Cardiac septum (tissue), 1 donor: ENCODE measurements around the gene MCM6. TPM values are rescaled to one million over a fixed set of nuclear protein-coding genes. Genes with fewer than 3 reads are reported as not detected.
"Not testable (repeated sequence)": the region's sequence is repeated elsewhere in the genome, so short reads cannot be mapped to it uniquely, and the experiment has no call there.

Source experiments
- DNase-seq: peaks from one replicate; pipeline ENCODE4 v3.0.0-alpha.2; 2020; ENCODE audit warnings: low spot score
- intact Hi-C: fragments of 100-400 bp; cut with DNase I; formaldehyde crosslinking; loops from one replicate; pipeline ENCODE4 v1.14.0; 2022
- long read RNA-seq: library from polyadenylated mRNA; unstranded; transcript quantifications from one replicate; pipeline ENCODE4 v2.0.0, GENCODE V29; 2021
- total RNA-seq: library from RNA; stranded (reverse); fragmentation: NEBNext Ultra II Directional; extraction: Animal tissue kit (Norgen Biotek cat#: 25700); gene quantifications from one replicate; pipeline ENCODE4 v1.2.1, GENCODE V29; 2021
- donor health status: DM: no; HTN: no; CAD: no.

The MCM6 gene
- total RNA-seq: 6.5 TPM
- long read RNA-seq, transcript MCM6-201 (17 exons, 3,736 nt): major isoform, 9 of 13 reads
- long read RNA-seq, partial matches to known transcripts: 1 of 13 reads
- long read RNA-seq, other reads (novel, unspliced or antisense): 3 of 13 reads

DNA sequence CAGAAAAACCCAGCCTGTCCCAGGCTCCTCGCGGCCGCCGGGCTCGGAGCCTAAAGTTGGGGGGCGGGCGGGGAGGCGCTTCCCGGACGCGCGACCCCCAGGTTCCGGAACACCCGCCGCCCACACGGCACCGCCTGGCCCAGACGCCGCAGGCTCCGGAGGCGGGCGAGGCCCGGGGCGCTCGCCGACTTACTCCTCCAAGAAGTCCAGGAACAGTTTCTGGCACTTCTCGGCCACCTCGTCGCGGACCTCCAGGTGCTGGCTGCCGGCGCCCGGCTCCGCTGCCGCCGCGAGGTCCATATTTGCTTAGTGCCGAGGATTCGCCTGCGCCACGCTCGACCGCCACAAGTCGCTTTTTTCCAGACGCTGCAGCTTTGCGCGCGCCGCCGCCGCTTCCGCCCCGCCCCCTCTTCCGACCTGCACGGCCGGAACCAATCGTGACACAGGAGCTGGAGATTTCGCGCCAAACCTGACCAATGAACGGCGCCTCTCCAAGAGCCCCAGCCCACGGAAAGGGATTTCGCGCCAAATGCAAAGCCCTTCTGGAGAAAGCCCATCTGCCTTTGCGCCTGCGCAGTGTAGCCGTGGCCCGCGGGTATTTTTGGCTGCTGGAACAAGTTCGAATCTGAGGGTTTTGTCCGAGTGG is at the start of gene MCM6:
Gene MCM6, minus strand, starts transcription at position 378 of the 646 bp plus-strand sequence. Its CDS starts 78 bp downstream, at position 300.
- intact Hi-C loops: loop anchor here (5.0 kb wide), 1 partner anchor 134 kb away; the partner anchor contains the start of gene UBXN4
- DNase-seq: peak; percentile 98

DNA sequence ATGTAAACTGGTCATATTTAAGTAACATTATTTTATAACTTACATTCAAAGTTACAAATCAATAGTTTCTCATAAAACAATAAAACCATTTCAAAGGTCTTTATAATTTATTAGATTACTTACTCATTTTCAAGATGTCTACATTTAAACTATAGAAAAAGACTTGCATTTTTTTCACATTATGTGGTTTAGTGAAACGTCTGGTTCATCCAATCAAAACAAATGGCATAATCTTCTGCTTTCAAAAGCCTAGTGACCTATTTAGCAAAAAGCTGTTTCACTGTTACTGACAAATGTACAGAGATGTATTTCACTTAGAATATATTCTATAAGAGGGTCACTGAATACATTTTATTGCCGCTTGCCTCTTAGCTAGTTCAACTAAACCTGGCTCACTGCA is 49.3 kb upstream of the MCM6 start:
- no peak for DNase-seq
- intact Hi-C loops: no loop called here

DNA sequence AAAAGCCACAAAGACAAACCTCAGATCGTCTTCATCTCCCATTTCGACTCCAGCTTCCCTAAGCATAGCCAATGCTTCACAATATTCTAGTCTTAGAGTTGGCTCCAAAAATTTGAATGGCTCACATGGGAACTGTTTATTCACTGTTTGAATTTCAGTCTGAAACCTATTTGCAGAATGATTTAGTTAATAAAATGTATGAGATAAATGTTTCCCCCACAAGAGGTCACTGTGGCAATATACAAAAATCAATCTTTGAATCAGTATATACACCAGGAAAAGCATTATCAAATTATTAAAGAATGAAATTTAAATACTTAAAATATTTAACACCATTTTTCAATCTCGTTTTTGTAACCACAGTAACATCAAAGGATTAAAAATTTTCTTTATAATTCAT is 40.0 kb upstream of the MCM6 start:
- intact Hi-C loops: loop anchor here (2.0 to 10.0 kb wide), 3 partner anchors 199 to 1921 kb away; partner anchors contain the start of gene CXCR4
- DNase-seq: no peak

DNA sequence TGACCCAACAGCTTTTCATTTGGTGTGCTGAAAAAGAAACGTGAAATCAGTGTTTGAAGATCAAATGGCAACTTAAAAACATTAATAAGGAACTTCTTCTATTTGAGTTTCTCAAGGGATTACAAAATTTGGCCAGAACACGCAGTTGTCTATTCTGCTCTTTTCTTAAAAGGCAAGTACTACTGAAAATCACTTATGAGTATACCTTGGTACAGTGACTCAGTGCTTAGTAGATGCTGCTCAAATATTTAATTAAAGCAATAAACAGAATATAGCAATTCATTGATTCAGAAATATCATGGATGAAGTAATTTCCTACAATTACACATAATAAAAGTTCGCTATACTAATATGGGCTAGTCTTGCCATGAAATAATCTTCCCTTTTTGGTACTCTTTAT is 38.2 kb upstream of the MCM6 start:
- no peak for DNase-seq
- intact Hi-C loops: loop anchor here (10.0 kb wide), 1 partner anchor 200 kb away; the partner anchor contains the start of gene CXCR4

DNA sequence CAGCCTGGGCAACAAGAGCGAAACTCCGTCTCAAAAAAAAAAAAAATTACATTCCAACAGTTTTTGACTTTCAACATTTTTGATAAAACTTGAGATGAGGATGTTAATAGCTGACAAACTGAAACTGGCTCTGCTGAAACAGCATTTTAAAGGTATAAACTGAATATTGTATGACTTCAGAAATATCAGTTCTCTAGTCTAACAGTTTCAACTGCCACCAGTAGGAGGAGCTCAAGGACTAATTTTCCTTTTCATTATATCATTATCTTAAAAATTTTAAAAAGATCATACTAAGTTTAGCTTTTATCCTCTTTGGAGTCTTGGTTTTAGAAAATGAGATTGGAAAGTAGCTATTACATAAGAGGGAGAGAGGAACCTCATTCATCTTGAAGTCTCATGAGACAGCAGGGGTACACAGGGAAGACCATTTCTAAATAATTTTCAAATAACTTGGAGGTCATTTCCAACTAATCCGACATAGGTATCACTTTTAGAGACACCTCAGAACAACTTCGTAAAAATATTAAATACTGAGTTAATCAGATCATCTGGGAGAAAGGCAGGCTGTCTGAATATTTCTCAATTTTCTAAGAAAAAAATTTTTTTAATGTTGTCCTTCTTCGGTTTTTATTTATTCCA is 37.6 kb upstream of the MCM6 start:
- DNase-seq: no peak
- intact Hi-C loops: loop anchor here (10.0 kb wide), 1 partner anchor 201 kb away; the partner anchor contains the start of gene CXCR4

DNA sequence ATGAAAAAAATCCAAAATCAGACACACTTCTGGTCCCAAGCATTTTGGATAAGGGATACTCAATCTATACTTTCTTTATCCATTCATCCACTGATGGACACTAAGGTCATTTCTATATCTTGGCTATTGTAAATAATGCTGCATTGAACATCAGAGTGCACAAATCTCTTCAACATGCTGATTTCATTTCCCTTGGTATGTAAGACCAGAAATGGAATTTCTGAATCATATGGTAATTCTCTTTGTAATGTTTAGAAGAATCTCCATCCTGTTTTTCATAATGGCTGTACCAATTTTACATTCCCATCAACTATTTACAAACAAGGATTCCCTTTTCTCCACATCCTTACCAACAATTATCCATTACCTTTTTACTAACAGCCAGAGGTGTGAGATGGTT is 33.7 kb upstream of the MCM6 start:
- intact Hi-C loops: loop anchor here (10.0 kb wide), 1 partner anchor 205 kb away; the partner anchor contains the start of gene CXCR4
- no peak for DNase-seq

DNA sequence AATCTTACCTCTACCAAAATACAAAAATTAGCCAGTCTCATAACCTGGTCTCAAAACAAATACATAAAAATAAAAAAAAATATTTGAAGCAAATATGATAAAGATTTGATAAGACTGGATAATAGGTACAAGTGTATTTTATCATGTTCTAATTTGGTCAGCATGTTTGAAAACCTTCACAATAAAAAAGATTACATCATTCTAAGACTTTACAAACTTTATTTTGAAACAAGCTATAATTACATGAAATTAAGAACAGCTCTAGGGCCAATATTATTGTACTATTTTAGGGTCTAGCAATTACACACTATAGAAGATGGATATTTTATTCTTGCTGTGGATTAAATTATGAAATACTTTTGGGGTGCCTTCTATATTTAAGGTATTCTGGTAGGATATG is 29.4 kb upstream of the MCM6 start:
- intact Hi-C loops: no loop called here

DNA sequence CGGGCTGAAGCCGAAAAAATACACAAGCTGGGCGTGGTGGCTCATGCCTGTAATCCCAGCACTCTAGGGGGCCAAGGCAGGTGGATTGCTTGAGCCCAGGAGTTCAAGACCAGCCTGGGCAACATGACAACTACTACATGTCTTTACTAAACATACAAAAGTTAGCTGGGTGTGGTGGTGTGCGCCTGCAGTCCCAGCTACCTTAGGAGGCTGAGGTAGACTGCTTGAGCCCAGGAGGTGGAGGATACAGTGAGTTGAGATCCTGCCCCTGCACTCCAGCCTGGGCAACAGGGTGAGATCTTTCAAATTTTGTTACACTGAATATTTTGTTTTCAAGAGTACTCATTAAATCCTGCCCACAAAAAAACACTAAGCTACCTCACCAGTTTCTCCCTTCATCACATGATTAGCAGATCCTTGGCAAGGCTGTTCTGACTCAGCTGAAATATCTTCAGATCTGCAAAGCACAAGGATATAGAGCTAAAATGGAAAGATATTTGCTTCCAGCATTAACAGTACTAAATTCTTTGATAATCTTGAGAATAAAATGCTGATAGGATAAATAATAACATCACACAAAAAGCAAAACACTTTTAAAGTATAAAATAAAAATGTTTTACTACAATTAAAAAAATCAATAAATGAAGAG is 28.2 kb upstream of the MCM6 start:
- DNase-seq: no peak
- intact Hi-C loops: no loop called here

More for the DNA sequence above, 29.4 kb upstream of the MCM6 start:
- DNase-seq: no peak

DNA sequence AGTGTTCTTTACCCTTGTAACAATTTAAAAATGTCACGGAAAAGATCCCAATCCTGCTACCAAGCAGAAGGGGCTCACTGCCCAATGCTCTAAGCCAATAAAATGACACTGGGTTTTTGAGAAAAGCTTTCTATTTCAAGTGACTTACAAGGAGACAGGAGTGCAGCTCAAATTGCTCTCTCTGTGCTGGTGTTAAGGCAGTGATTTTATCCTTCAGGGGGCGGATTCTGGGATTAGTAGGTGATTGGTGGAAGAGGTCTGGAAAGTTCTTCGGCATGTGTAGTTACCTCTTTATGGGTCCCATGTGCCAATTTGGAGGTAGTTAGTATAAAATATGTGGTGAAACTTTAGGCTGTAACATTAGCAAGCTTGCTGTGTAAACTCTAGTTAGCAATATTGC is 27.4 kb upstream of the MCM6 start:
- no peak for DNase-seq
- intact Hi-C loops: no loop called here

GRCh38 chr2:135899567-135899966 is 23.3 kb upstream of the MCM6 start:
- DNase-seq: no peak
- intact Hi-C loops: no loop called here

- intact Hi-C loops: no loop called here
- no peak for DNase-seq
Observed at GRCh38 chr2:135898234-135898786, 22.1 kb upstream of the MCM6 start.

DNA sequence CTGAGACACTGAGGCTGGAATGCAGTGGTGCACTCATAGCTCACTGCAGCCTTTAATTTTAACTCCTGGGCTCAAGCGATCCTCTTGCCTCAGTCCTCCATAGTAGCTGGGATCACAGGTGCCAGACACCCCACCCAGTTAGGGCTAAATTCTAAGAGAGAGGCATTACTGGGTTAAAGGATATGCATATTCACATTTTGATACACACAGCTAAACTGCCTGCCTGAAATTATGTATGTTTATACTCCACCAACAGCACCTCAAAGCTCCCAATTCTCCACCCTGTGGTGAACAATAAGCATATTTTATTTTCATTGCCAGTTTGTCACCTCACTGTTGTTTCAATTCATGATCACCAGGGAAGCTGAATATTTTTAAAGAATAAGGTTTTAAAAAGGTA is 18.7 kb upstream of the MCM6 start:
- intact Hi-C loops: no loop called here
- DNase-seq: no peak

DNA sequence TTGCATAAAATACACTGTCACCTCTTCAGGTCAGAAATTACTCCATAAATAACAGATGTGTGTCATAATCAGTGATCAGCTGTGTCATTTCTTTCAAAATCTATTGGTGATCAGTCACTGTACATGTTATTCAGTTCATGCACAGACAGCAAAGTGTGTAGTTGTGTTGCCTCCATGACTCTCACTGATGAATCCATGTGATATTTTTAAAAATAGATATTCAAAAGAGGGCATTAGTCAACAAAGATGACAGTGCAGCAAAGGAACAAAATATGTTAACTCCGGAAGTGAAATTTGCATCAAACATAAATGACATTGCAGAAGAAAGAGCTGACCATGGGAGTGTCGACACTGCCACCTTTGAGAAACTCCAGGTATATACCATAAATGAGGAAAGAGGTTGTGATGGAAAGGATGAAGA is 17.1 kb upstream of the MCM6 start:
- DNase-seq: no peak
- intact Hi-C loops: no loop called here

DNA sequence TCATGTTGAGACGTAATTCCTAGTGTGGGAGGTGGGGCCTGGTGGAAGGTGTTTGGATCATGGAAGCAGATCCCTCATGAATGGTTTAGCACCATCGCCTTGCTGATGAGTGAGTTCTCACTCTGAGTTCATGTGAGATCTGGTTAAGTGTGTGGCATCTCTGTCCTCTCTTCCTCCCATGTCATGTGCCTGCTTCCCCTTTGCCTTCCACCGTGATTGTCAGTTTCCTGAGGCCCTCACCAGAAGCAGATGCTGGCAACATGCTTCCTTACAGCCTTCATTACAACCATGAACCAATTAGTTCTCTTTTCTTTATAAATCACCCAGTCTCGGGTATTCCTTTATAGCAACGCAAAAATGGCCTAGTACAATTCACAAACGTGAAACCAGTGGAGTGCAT is 14.6 kb upstream of the MCM6 start:
- intact Hi-C loops: no loop called here

DNA sequence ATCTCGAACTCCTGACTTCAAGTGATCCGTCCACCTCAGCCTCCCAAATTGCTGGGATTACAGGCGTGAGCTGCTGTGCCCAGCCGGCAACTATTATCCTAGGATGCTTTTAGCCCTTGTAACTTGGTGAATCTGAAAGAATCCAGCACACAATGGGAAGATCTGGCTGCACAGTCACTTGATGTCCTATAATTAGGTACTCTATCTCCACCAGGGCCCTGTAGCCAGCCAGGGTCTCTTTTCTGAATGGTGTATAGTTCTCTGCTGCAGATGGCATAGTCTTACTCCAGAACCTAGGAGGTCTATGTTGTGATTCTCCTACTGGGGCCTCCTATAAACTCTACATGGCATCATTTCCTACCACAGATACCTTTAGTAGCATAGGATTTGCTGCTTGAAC is 13.9 kb upstream of the MCM6 start:
- DNase-seq: no peak
- intact Hi-C loops: no loop called here

More for the DNA sequence above, 14.6 kb upstream of the MCM6 start:
- DNase-seq: no peak

DNA sequence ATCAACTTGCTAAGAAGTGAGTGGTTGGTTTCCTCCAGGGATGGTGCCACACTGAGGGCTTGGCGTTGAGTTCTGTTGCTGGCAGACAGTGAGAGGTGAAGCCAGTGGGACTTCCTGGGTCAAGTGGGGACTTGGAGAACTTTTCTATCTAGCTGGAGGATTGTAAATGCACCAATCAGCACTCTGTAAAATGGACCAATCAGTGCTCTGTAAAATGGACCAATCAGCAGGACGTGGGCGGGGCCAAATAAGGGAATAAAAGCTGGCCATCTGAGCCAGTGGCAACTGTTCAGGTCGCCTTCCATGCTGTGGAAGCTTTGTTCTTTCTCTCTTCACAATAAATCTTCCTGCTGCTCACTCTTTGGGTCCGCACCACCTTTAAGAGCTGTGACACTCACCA is 12.3 kb upstream of the MCM6 start:
- DNase-seq, intact Hi-C loops: not testable (repeated sequence)

DNA sequence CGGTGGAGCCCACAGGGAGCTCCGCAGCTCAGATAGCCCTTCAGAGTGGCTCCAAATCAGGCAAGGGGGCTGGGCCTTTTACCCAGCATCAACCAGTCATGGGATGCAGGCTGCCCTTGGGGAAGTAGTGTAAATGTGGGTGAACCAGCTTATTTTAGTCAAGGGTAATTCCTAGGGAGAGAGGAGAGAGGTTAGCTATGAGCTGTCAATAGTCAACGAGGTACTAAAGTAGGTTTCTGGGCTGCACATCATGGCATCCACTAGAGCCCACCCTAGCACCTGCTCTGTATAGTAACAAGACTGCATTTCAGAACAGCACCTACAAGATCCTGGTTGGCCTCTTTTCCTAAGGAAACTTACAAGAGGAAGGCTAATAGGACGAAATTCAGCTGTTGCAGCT is 9.5 kb upstream of the MCM6 start:
- intact Hi-C loops: no loop called here
- DNase-seq: no peak

DNA sequence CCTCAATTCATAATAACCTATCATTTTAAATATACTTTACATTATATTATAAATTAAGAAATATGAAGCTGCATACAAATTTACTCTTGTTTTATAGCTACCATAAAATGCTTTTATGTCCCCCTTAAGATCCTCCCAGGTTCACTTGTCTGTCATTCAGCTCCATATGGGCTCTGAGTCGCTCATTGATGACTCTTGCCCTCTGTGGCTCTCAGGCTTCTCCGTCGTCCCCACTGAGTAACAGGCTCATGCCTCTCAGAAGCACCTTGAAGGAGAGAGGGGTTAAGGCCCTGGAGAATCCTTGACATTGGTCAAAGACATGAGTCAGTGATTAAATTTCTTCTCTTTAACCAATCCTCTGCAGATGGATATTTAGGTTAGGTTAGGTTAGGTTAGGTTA is 6.2 kb upstream of the MCM6 start:
- no peak for DNase-seq
- intact Hi-C loops: no loop called here

DNA sequence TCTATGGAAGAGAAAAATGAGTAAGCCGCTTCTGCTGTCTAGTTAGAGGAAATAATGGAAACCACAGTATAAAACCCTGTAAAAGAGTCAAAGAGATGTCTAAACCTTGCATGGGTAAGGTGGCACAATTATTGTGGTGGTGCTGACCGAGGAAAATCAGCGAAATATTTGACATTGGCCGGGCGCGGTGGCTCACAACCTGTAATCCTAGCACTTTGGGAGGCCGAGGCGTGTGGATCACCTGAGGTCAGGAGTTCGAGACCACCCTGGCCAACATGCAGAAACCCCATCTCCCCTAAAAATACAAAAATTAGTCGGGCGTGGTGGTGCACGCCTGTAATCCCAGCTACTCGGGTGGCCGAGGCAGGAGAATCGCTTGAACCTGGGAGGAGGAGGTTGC is 527 bp upstream of the MCM6 start:
- DNase-seq: peak; percentile 4
- intact Hi-C loops: loop anchor here (5.0 kb wide), 1 partner anchor 134 kb away; the partner anchor contains the start of gene UBXN4

- intact Hi-C loops: loop anchor here (5.0 kb wide), 1 partner anchor 133 kb away; the partner anchor contains the start of gene UBXN4
- peak; percentile 75 for DNase-seq
Observed at GRCh38 chr2:135875491-135876065, 665 bp downstream of the MCM6 start.
